GM10248 (cell line): ENCODE results near the gene IRX1.

Experiments
- CTCF ChIA-PET: fragments of 300-600 bp; sonication (Branson Sonifier 250); formaldehyde crosslinking; extraction: SDS; loops from one replicate; lab custom pipeline; 2021; ENCODE audit warnings: antibody characterized with exemption; lab: Yijun Ruan, JAX
- POLR2A ChIA-PET: fragments of 350-650 bp; sonication (Branson Sonifier 250); formaldehyde crosslinking; extraction: SDS; loops from one replicate; lab custom pipeline; 2020; ENCODE audit warnings: antibody characterized with exemption; lab: Yijun Ruan, JAX
- DNase-seq: peaks from one replicate; pipeline ENCODE4 v3.0.0; 2012; ENCODE audit errors: extremely low spot score
- TF ChIP-seq, protein P1 (sequence below): IDR thresholded peaks from 2 replicates; pipeline ENCODE4 v1.5.1; 2012; ENCODE audit warnings: mild to moderate bottlenecking, low read depth; ENCODE audit errors: extremely low read depth, missing control alignments, control extremely low read depth

Gene IRX1

DNA sequence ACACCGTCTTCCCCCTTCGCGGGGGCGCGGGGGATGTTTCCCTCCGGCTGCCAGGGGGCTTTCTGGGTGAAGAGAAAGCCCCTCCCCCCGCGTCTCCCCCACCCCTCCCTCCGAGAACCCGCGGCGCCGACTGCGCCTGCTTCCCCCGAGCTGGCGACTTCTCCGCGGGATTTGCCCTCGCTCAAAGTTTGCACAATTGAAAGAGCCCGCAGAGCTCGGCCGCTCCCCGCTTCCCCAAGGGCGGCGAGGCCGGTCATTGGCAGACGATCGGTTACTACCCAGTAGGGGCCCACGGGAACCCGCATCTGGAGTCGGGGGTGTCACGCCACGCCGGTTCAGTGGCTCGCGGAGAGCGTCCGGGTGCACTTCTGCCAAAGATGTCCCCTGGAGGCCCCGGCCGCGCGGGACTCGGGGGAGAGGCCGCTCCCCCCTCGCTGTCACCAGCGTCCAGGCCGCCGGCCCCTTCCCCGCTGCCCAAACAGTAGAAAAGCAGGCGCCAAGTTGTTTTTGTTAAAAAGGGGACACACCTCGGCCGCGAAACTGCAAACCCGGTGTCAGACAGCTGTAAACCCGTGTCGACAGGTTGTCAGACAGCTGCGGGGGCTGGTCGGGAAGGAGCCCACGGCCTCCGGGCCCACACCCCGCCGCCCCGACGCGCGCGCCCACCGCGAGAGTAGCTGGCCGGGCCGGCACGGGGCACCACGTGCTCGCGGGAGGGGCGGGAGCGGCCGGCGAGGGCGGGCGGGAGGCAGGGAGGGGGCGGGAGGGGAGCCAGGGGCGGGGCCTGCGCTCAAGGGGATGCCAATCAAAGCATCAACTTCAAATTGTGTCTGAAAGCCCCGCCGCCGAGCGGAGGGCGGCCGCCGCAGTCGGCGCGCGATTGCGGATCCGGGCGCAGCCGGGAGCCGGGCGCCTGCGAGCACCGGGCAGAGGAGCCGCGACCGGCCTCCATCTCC is at the start of gene IRX1:
Gene IRX1 (plus strand): TSS at position 827 of the 956 bp plus-strand sequence. CDS start 274 bp downstream, outside the sequence.
- DNase-seq: no peak
- TF ChIP-seq, protein P1, sequence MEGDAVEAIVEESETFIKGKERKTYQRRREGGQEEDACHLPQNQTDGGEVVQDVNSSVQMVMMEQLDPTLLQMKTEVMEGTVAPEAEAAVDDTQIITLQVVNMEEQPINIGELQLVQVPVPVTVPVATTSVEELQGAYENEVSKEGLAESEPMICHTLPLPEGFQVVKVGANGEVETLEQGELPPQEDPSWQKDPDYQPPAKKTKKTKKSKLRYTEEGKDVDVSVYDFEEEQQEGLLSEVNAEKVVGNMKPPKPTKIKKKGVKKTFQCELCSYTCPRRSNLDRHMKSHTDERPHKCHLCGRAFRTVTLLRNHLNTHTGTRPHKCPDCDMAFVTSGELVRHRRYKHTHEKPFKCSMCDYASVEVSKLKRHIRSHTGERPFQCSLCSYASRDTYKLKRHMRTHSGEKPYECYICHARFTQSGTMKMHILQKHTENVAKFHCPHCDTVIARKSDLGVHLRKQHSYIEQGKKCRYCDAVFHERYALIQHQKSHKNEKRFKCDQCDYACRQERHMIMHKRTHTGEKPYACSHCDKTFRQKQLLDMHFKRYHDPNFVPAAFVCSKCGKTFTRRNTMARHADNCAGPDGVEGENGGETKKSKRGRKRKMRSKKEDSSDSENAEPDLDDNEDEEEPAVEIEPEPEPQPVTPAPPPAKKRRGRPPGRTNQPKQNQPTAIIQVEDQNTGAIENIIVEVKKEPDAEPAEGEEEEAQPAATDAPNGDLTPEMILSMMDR: no peak
- CTCF ChIA-PET: no interaction called here
- POLR2A ChIA-PET: no interaction called here

DNA sequence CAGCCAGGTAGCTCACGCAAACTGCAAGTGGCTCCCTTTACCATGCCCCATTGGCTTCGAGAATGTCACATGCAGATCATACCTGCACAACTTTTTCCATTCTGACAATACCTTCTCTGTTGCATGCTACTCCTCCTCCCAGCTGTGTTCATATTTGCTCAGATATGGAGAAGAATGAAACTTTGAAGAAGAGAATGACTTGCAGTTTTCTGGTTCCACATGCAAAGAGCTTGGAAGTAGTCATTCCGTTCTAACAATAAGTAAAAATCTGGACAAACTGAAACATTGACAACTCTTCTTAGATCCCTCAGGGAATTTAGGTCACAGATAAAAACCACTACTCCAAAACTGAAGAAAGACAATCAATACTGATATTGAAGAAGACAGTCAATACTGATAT is 49.6 kb upstream of the IRX1 start:
- CTCF ChIA-PET: no interaction called here

DNA sequence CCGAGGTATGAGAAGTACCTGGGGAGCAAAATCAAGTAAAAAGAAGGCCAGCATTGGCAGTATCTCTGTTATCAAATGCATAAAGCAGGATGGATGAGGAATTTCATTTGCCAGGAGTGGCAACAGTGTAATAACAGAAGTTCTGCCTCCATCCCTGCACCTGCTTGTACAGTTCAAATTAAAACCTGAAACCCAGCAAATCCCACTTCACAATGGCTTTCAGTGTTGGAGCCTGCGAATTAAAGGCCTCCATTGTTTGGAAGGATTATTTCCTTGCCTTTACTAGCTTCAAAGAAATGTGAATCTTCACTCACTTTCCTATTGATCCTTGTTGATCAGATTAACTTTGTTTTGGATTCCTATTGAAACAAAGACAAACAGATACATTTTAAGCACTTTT is 31.5 kb upstream of the IRX1 start:
- POLR2A ChIA-PET: no interaction called here
- DNase-seq: no peak
- CTCF ChIA-PET: no interaction called here
- TF ChIP-seq, protein P1: no peak

More for the DNA sequence above, 49.6 kb upstream of the IRX1 start:
- TF ChIP-seq, protein P1: no peak
- DNase-seq: no peak
- POLR2A ChIA-PET: no interaction called here

DNA sequence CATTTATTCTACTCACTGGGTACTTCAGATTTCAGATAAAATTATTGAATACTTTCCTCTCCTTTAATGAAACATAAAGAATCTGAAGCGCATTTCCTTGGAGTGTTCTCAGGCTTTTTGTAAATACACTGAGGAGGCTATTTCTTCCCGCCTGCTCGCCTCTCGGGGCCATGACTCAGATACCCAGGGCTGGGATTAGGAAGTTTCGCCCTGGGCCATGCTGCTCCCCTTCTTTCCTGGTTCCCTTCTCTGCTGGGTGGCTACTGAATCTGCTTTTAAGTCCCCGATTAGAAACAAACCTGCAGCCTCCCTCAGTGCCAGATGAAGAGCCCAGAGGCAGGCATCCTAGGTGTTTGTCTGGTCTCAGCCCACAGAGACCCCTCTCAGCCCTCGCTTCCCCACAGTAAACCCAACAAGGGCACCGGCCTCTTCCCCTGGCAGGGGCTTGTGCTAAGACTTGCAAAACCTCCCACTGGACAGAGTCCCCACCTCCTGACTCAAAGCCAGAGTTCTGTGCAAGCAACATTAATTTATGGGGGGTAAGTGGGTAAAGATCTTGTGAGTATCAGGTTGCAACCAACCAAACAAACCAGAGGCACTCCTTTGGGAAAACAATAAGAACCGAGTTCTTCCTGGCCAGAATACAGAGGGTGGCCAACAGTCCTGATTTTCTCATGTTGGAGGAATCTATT is 30.7 kb upstream of the IRX1 start:
- ChIA-PET POLR2A (no interaction called here), CTCF (no interaction called here)
- no peak for DNase-seq
- TF ChIP-seq, protein P1: no peak

GRCh38 chr5:3584724-3585531 is 10.7 kb upstream of the IRX1 start:
- TF ChIP-seq, protein P1: no peak
- POLR2A ChIA-PET: no interaction called here
- DNase-seq: no peak
- CTCF ChIA-PET: interaction anchor here (1.3 kb wide), 1 partner anchor 11 kb away, joined by 3 read pairs; no protein-coding TSS in a partner anchor
